ENCODE results near the gene PIK3CG. TPM values are rescaled to one million over a fixed set of nuclear protein-coding genes. Genes with fewer than 3 reads are reported as not detected.

Gene PIK3CG
- total and polyA plus RNA-seq, 2 donors (not counting 1 experiment from before 2014, with no cell fraction given): 13.3 to 44.8 TPM

Other genes starting within 250 kb of the PIK3CG start
- 28.5 and 29.5 TPM in 2 replicates for gene CCDC71L, start 204.1 kb upstream of the PIK3CG start, total RNA-seq
- gene CCDC71L, start 204.1 kb upstream of the PIK3CG start, polyA plus RNA-seq: 8.4 and 11.7 TPM in 2 replicates
- gene PRKAR2B, start 179.4 kb downstream of the PIK3CG start, total RNA-seq: 0.39 and 0.81 TPM in 2 replicates
- 0.07 and 0.68 TPM in 2 replicates for gene PRKAR2B, start 179.4 kb downstream of the PIK3CG start, polyA plus RNA-seq

All from B cell (primary cell).